Raji (cell line): ENCODE data around the gene BYSL.

Experiments used
- POLR2A ChIP-seq: IDR thresholded peaks from 2 replicates; pipeline ENCODE4 v1.6.1; 2011; ENCODE audit warnings: low read depth, low read length, control low read depth; ENCODE audit not compliant: insufficient read depth

BYSL gene

GRCh38 chr6:41937472-41937860, 16.2 kb downstream of the BYSL start:
- TF ChIP-seq POLR2A, result no peak

GRCh38 chr6:41937861-41938574, 16.7 kb downstream of the BYSL start:
- no peak for TF ChIP-seq POLR2A

- TF ChIP-seq POLR2A, result no peak
Measured at GRCh38 chr6:41938590-41939175, 17.4 kb downstream of the BYSL start.

- TF ChIP-seq POLR2A, result no peak
Measured at GRCh38 chr6:41939176-41939847, 18.0 kb downstream of the BYSL start.

GRCh38 chr6:41939848-41940758, 18.8 kb downstream of the BYSL start:
- TF ChIP-seq POLR2A, result peak; percentile 38; the same call in 1 of the 2 replicates

GRCh38 chr6:41940759-41941279, 19.5 kb downstream of the BYSL start:
- peak; percentile 52; the same call in 1 of the 2 replicates for TF ChIP-seq POLR2A

- TF ChIP-seq POLR2A, result peak; percentile 66
Measured at GRCh38 chr6:41941280-41942066, 20.2 kb downstream of the BYSL start, which contains the start of gene CCND3. Gene CCND3 (minus strand): TSS chr6:41941808. CDS start chr6:41941649, 159 bp downstream.

GRCh38 chr6:41942067-41942851, 21.0 kb downstream of the BYSL start:
- no peak for TF ChIP-seq POLR2A

- no peak for TF ChIP-seq POLR2A
Measured at GRCh38 chr6:41943456-41943855, 22.2 kb downstream of the BYSL start.

GRCh38 chr6:41947581-41948220, 26.4 kb downstream of the BYSL start:
- no peak for TF ChIP-seq POLR2A

- TF ChIP-seq POLR2A, result no peak
Measured at GRCh38 chr6:41954668-41955067, 33.4 kb downstream of the BYSL start.

GRCh38 chr6:41955412-41955811, 34.1 kb downstream of the BYSL start:
- no peak for TF ChIP-seq POLR2A

- TF ChIP-seq POLR2A, result no peak
Measured at GRCh38 chr6:41957117-41957516, 35.8 kb downstream of the BYSL start.
